Activated naive CD4-positive, alpha-beta T cell treated with anti-CD3 and anti-CD28 coated beads, Interleukin-2, amount 50 U/mL, for 24 hours (primary cell): Measurements from ENCODE around the gene DLX6.

Experiments used
- H3K27ac Mint-ChIP-seq: one replicate; pipeline ENCODE4 v1.8.0; 2021; ENCODE audit warnings: mild to moderate bottlenecking, mixed read lengths
- H3K27me3 Mint-ChIP-seq: one replicate; pipeline ENCODE4 v1.8.0; 2021; ENCODE audit warnings: mixed read lengths
- H3K36me3 Mint-ChIP-seq: one replicate; pipeline ENCODE4 v1.8.0; 2021; ENCODE audit warnings: mixed read lengths
- H3K4me1 Mint-ChIP-seq: one replicate; pipeline ENCODE4 v1.8.0; 2021; ENCODE audit warnings: mixed read lengths
- H3K4me3 Mint-ChIP-seq: one replicate; pipeline ENCODE4 v1.8.0; 2021; ENCODE audit warnings: mild to moderate bottlenecking, mixed read lengths
- H3K9me3 Mint-ChIP-seq: one replicate; pipeline ENCODE4 v1.8.0; 2021; ENCODE audit warnings: mixed read lengths

DLX6 gene

GRCh38 chr7:96991546-96992191, 13.7 kb upstream of the DLX6 start:
- Mint-ChIP-seq H3K4me3 (no peak overlapping the region), H3K4me1 (peaks cover under 1% of the 10 kb centered on the region), H3K9me3 (no peaks in the 10 kb centered on the region), H3K27ac (no peak overlapping the region), H3K36me3 (peaks cover under 1% of the 10 kb centered on the region), H3K27me3 (peaks cover 70% of the 10 kb centered on the region)

- no peak overlapping the region for H3K4me3 Mint-ChIP-seq
- H3K27me3 Mint-ChIP-seq, result peaks cover 72% of the 10 kb centered on the region
- H3K4me1 Mint-ChIP-seq, result peaks cover 3% of the 10 kb centered on the region
- H3K9me3 Mint-ChIP-seq, result no peaks in the 10 kb centered on the region
- peaks cover 2% of the 10 kb centered on the region for H3K36me3 Mint-ChIP-seq
- H3K27ac Mint-ChIP-seq, result no peak overlapping the region
Observed at GRCh38 chr7:96992192-96993005, 13.0 kb upstream of the DLX6 start.

DNA sequence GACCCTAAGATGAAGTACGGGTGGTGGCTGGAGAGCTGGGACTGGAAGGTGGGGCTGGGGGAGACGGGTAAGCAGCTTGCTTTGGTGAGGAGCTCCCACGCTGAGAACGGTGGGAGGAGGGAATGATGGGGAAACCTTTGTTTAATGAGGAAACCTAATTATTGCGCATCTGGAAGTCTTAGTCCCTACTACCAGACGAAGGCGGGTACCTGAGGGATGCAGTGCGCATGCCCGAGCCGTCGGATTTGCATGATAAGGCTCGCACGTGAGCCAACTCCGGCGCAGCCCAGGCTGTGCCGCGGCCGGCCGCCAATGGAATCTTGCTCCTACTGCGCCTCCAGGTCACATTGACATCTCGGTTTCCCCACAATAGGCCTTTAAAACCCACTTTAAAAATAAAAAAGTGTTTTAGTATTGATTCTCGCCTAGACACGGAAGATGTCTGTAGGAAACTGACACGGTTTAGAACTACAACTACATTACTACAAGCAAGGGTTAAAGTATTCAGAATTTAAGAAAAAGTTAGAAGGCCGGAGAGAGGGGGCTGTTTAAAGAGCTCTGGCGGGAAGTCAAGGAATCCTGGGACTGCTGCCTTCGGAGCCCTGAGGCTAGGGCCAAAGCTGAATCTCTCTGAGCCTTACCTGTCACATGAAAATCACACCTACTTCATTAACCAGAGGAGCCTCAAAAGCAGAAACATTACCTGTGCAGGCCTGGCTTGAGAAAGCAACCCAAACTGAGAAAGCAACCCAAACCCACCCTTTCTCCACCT, 12.1 kb upstream of the DLX6 start:
- Mint-ChIP-seq H3K4me3 (no peak overlapping the region), H3K27me3 (peaks cover 75% of the 10 kb centered on the region), H3K4me1 (peaks cover 3% of the 10 kb centered on the region), H3K36me3 (peaks cover 2% of the 10 kb centered on the region), H3K27ac (no peak overlapping the region), H3K9me3 (no peaks in the 10 kb centered on the region)

GRCh38 chr7:96993980-96994379, 11.4 kb upstream of the DLX6 start:
- Mint-ChIP-seq H3K36me3 (peaks cover 2% of the 10 kb centered on the region), H3K4me3 (no peak overlapping the region), H3K27me3 (peaks cover 74% of the 10 kb centered on the region), H3K27ac (no peak overlapping the region), H3K9me3 (no peaks in the 10 kb centered on the region), H3K4me1 (peaks cover 3% of the 10 kb centered on the region)

GRCh38 chr7:96995406-96996110, 9.8 kb upstream of the DLX6 start:
- Mint-ChIP-seq H3K4me1 (peaks cover 3% of the 10 kb centered on the region), H3K36me3 (peaks cover 2% of the 10 kb centered on the region), H3K27ac (no peak overlapping the region), H3K27me3 (peaks cover 77% of the 10 kb centered on the region), H3K4me3 (no peak overlapping the region), H3K9me3 (no peaks in the 10 kb centered on the region)

- H3K9me3 Mint-ChIP-seq, result no peaks in the 10 kb centered on the region
- H3K27me3 Mint-ChIP-seq, result peaks cover 81% of the 10 kb centered on the region
- peaks cover 2% of the 10 kb centered on the region for H3K36me3 Mint-ChIP-seq
- H3K4me1 Mint-ChIP-seq, result peaks cover 3% of the 10 kb centered on the region
- no peak overlapping the region for H3K27ac Mint-ChIP-seq
- no peak overlapping the region for H3K4me3 Mint-ChIP-seq
Observed at GRCh38 chr7:96996111-96996957, 9.0 kb upstream of the DLX6 start.

GRCh38 chr7:96996958-96997511, 8.3 kb upstream of the DLX6 start:
- Mint-ChIP-seq H3K9me3 (no peaks in the 10 kb centered on the region), H3K27me3 (peaks cover 79% of the 10 kb centered on the region), H3K27ac (no peak overlapping the region), H3K4me3 (no peak overlapping the region), H3K36me3 (peaks cover 2% of the 10 kb centered on the region), H3K4me1 (peaks cover 3% of the 10 kb centered on the region)

GRCh38 chr7:96997512-96998032, 7.8 kb upstream of the DLX6 start:
- peaks cover 79% of the 10 kb centered on the region for H3K27me3 Mint-ChIP-seq
- H3K9me3 Mint-ChIP-seq, result no peaks in the 10 kb centered on the region

DNA sequence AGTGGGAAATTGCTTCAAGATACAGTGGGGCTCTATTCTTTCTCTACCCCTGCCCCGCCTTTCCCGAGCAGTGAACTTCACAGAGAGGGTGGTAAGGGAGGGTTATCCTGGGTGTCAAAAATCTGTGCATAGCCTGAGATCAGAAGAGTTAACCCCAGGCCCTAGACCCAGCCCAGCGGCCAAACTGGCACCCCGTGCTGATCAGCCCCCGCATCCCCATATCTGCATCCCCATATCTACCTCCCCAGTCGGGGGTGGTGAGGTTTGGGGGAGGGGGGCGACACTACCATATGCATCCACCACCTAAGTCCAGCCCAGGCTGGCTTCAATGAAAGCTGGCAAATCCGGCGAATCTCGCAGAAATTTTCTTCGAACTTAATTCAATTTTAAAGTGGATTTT, 7.0 kb upstream of the DLX6 start:
- Mint-ChIP-seq H3K36me3 (peaks cover 2% of the 10 kb centered on the region), H3K27me3 (peaks cover 78% of the 10 kb centered on the region), H3K27ac (no peak overlapping the region), H3K9me3 (no peaks in the 10 kb centered on the region), H3K4me1 (peaks cover 3% of the 10 kb centered on the region), H3K4me3 (no peak overlapping the region)

More at GRCh38 chr7:96997512-96998032, 7.8 kb upstream of the DLX6 start:
- Mint-ChIP-seq H3K36me3 (peaks cover 2% of the 10 kb centered on the region), H3K27ac (no peak overlapping the region), H3K4me3 (no peak overlapping the region), H3K4me1 (peaks cover 3% of the 10 kb centered on the region)

- Mint-ChIP-seq H3K36me3 (peaks cover 2% of the 10 kb centered on the region), H3K4me1 (peaks cover 3% of the 10 kb centered on the region), H3K4me3 (no peak overlapping the region), H3K27me3 (peaks cover 77% of the 10 kb centered on the region), H3K9me3 (no peaks in the 10 kb centered on the region), H3K27ac (no peak overlapping the region)
Observed at GRCh38 chr7:96998744-96999143, 6.6 kb upstream of the DLX6 start.

- H3K27ac Mint-ChIP-seq, result no peak overlapping the region
- H3K36me3 Mint-ChIP-seq, result peaks cover 2% of the 10 kb centered on the region
- H3K4me1 Mint-ChIP-seq, result peaks cover 15% of the 10 kb centered on the region
- no peaks in the 10 kb centered on the region for H3K9me3 Mint-ChIP-seq
- peaks cover 69% of the 10 kb centered on the region for H3K27me3 Mint-ChIP-seq
- H3K4me3 Mint-ChIP-seq, result no peak overlapping the region
Observed at GRCh38 chr7:97001221-97001620, 4.1 kb upstream of the DLX6 start.

- Mint-ChIP-seq H3K9me3 (no peaks in the 10 kb centered on the region), H3K27me3 (peaks cover 66% of the 10 kb centered on the region), H3K27ac (no peak overlapping the region), H3K4me3 (no peak overlapping the region), H3K4me1 (peaks cover 17% of the 10 kb centered on the region), H3K36me3 (no peaks in the 10 kb centered on the region)
Observed at GRCh38 chr7:97001656-97002554, 3.4 kb upstream of the DLX6 start.

- Mint-ChIP-seq H3K4me1 (peaks cover 18% of the 10 kb centered on the region), H3K36me3 (no peaks in the 10 kb centered on the region), H3K27ac (no peak overlapping the region), H3K27me3 (peaks cover 65% of the 10 kb centered on the region), H3K4me3 (no peak overlapping the region), H3K9me3 (no peaks in the 10 kb centered on the region)
Observed at GRCh38 chr7:97002555-97003261, 2.6 kb upstream of the DLX6 start.
